ENCODE measurements around the gene NXPE3.

NXPE3 gene

GRCh38 chr3:101784855-101785613 lies 6.0 kb downstream of the NXPE3 start:
- DNase-seq (ENCODE audit: low spot score): no peak
- in situ Hi-C loops (cut with MboI; ENCODE audit: low pct_unique_long_range_greater_than_20kb, low sequenced_read_pairs, unreplicated experiment): no loop called here
- no peak for TF ChIP-seq CTCF (IDR thresholded peaks at IDR 0.05; ENCODE audit: extremely low read depth, insufficient read depth, missing control alignments)

GRCh38 chr3:101791778-101792177 lies 12.8 kb downstream of the NXPE3 start:
- in situ Hi-C loops (cut with MboI; ENCODE audit: low pct_unique_long_range_greater_than_20kb, low sequenced_read_pairs, unreplicated experiment): no loop called here
- DNase-seq (ENCODE audit: low spot score): no peak
- no peak for TF ChIP-seq CTCF (IDR thresholded peaks at IDR 0.05; ENCODE audit: extremely low read depth, insufficient read depth, missing control alignments)

- in situ Hi-C loops (cut with MboI; ENCODE audit: low pct_unique_long_range_greater_than_20kb, low sequenced_read_pairs, unreplicated experiment): no loop called here
- no peak for DNase-seq (ENCODE audit: low spot score)
- TF ChIP-seq CTCF (IDR thresholded peaks at IDR 0.05; ENCODE audit: extremely low read depth, insufficient read depth, missing control alignments): no peak
Observed at GRCh38 chr3:101796077-101796680, 17.2 kb downstream of the NXPE3 start.

GRCh38 chr3:101801174-101801573 lies 22.2 kb downstream of the NXPE3 start:
- TF ChIP-seq CTCF (IDR thresholded peaks at IDR 0.05; ENCODE audit: extremely low read depth, insufficient read depth, missing control alignments): no peak
- no peak for DNase-seq (ENCODE audit: low spot score)
- in situ Hi-C loops (cut with MboI; ENCODE audit: low pct_unique_long_range_greater_than_20kb, low sequenced_read_pairs, unreplicated experiment): loop anchor here (10.0 kb wide), 1 partner anchor 734 kb away; no protein-coding TSS in a partner anchor

GRCh38 chr3:101802179-101802578 lies 23.2 kb downstream of the NXPE3 start:
- TF ChIP-seq CTCF (IDR thresholded peaks at IDR 0.05; ENCODE audit: extremely low read depth, insufficient read depth, missing control alignments): no peak
- no peak for DNase-seq (ENCODE audit: low spot score)
- in situ Hi-C loops (cut with MboI; ENCODE audit: low pct_unique_long_range_greater_than_20kb, low sequenced_read_pairs, unreplicated experiment): loop anchor here (10.0 kb wide), 1 partner anchor 733 kb away; no protein-coding TSS in a partner anchor

GRCh38 chr3:101803173-101803782 lies 24.3 kb downstream of the NXPE3 start:
- in situ Hi-C loops (cut with MboI; ENCODE audit: low pct_unique_long_range_greater_than_20kb, low sequenced_read_pairs, unreplicated experiment): loop anchor here (10.0 kb wide), 1 partner anchor 732 kb away; no protein-coding TSS in a partner anchor
- peak; percentile 73 for TF ChIP-seq CTCF (IDR thresholded peaks at IDR 0.05; ENCODE audit: extremely low read depth, insufficient read depth, missing control alignments)
- peak; percentile 59 for DNase-seq (ENCODE audit: low spot score)

Data from GM13977 (cell line).